Panc1 (cell line): ENCODE data around the gene ACKR4. TPM values are rescaled to one million over a fixed set of nuclear protein-coding genes. Genes with fewer than 3 reads are reported as not detected.

Experiments
- ATAC-seq: fragments of 200-7000 bp; cut with Tn5 transposase; 2 replicates; pipeline ENCODE4 v1.9.1; 2020; ENCODE audit warnings: mild to moderate bottlenecking, moderate library complexity
- BruUV-seq: library from RNA; stranded (reverse); fragments of 400-500 nt; replicated peaks from 2 replicates; lab custom pipeline; 2021; lab: Mats Ljungman, UMichigan
- CTCF ChIA-PET: fragments of 300-600 bp; sonication (Branson Sonifier 250); formaldehyde crosslinking; loops from one replicate; lab custom pipeline; 2022; ENCODE audit warnings: antibody characterized with exemption; lab: Charles Lee
- POLR2A ChIA-PET: fragments of 300-600 bp; sonication (Branson Sonifier 250); formaldehyde crosslinking; loops from one replicate; lab custom pipeline; 2022; ENCODE audit warnings: antibody characterized with exemption; lab: Charles Lee
- DNase-seq: peaks from one replicate; pipeline ENCODE4 v3.0.0-alpha.2; 2010; ENCODE audit warnings: low read depth, low spot score
- H3K27ac ChIP-seq: 2 replicates; pipeline ENCODE4 v1.5.1; 2011; ENCODE audit warnings: mild to moderate bottlenecking, low read length, inconsistent platforms
- H3K27me3 ChIP-seq: fragments of 200-500 bp; sonication (Bioruptor generic); 2 replicates; pipeline ENCODE4 v1.6.0; 2014; ENCODE audit warnings: low read length, inconsistent platforms; ENCODE audit not compliant: control insufficient read depth, insufficient read depth
- H3K36me3 ChIP-seq: fragments of 200-500 bp; sonication (Bioruptor generic); 2 replicates; pipeline ENCODE4 v1.5.1; 2014; ENCODE audit warnings: inconsistent platforms, mild to moderate bottlenecking, low read length, moderate library complexity; ENCODE audit not compliant: control insufficient read depth, insufficient read depth
- H3K4me1 ChIP-seq: 2 replicates; pipeline ENCODE4 v1.5.1; 2011; ENCODE audit warnings: inconsistent platforms, mild to moderate bottlenecking, low read length, moderate library complexity; ENCODE audit not compliant: control insufficient read depth, insufficient read depth
- H3K4me3 ChIP-seq, 2 experiments: 2 replicates each; pipeline ENCODE4 v1.5.1; 2011 to 2012; ENCODE audit warnings: low read depth in 2 of 2, low read length in 2 of 2, mild to moderate bottlenecking in 2 of 2, inconsistent platforms in 1 of 2, moderate library complexity in 1 of 2
- H3K9me3 ChIP-seq: fragments of 200-500 bp; sonication (Bioruptor generic); 2 replicates; pipeline ENCODE4 v1.5.1; 2014; ENCODE audit warnings: low read depth, mild to moderate bottlenecking, inconsistent platforms, low read length, moderate library complexity; ENCODE audit not compliant: control insufficient read depth, insufficient read depth
- POLR2AphosphoS5 ChIP-seq: IDR thresholded peaks from 2 replicates; pipeline ENCODE4 v1.6.1; 2012; ENCODE audit warnings: mild to moderate bottlenecking, low read depth, low read length, moderate library complexity
- SIN3A ChIP-seq: IDR thresholded peaks from 2 replicates; pipeline ENCODE4 v1.6.1; 2012; ENCODE audit warnings: low read depth, mild to moderate bottlenecking, low read length, moderate library complexity, borderline replicate concordance; ENCODE audit not compliant: insufficient read depth
- TCF7L2 ChIP-seq: IDR thresholded peaks from 2 replicates; pipeline ENCODE4 v1.6.1; 2011; ENCODE audit warnings: mild to moderate bottlenecking, low read depth, low read length, inconsistent platforms
- in situ Hi-C: cut with HindIII; loops from 2 replicates; pipeline ENCODE4 v1.10.0; 2016; ENCODE audit warnings: low sequenced_read_pairs, low pct_unique_long_range_greater_than_20kb
- intact Hi-C: fragments of 100-400 bp; cut with micrococcal nuclease; formaldehyde crosslinking; loops from one replicate; pipeline ENCODE4 v1.10.0; 2022; ENCODE audit not compliant: unreplicated experiment
- total RNA-seq: library from RNA; stranded (reverse); gene quantifications from one replicate; pipeline ENCODE4 v1.2.1, GENCODE V29; 2021; ENCODE audit not compliant: unreplicated experiment
- TF ChIP-seq, protein P1 (sequence below), 2 experiments: IDR thresholded peaks; 2 replicates each; pipeline ENCODE4 v1.6.1; 2011 to 2012; ENCODE audit warnings: low read depth in 2 of 2, control low read depth in 1 of 2, low read length in 1 of 2, mild to moderate bottlenecking in 1 of 2, moderate library complexity in 1 of 2; ENCODE audit not compliant: insufficient read depth in 1 of 2
- TF ChIP-seq, protein P2 (sequence below): fragments of 450-650 bp; IDR thresholded peaks from 2 replicates; pipeline ENCODE4 v1.5.1; 2017; ENCODE audit warnings: mild to moderate bottlenecking

ACKR4 gene
- total RNA-seq, 1 experiment from 2014 or later = not detected

- no peaks in the 10 kb centered on the region for H3K27me3 ChIP-seq
- H3K4me1 ChIP-seq = no peaks in the 10 kb centered on the region; the same call in 1 of the 2 replicates
- no peak overlapping the region for H3K27ac ChIP-seq
- TF ChIP-seq, protein P1, sequence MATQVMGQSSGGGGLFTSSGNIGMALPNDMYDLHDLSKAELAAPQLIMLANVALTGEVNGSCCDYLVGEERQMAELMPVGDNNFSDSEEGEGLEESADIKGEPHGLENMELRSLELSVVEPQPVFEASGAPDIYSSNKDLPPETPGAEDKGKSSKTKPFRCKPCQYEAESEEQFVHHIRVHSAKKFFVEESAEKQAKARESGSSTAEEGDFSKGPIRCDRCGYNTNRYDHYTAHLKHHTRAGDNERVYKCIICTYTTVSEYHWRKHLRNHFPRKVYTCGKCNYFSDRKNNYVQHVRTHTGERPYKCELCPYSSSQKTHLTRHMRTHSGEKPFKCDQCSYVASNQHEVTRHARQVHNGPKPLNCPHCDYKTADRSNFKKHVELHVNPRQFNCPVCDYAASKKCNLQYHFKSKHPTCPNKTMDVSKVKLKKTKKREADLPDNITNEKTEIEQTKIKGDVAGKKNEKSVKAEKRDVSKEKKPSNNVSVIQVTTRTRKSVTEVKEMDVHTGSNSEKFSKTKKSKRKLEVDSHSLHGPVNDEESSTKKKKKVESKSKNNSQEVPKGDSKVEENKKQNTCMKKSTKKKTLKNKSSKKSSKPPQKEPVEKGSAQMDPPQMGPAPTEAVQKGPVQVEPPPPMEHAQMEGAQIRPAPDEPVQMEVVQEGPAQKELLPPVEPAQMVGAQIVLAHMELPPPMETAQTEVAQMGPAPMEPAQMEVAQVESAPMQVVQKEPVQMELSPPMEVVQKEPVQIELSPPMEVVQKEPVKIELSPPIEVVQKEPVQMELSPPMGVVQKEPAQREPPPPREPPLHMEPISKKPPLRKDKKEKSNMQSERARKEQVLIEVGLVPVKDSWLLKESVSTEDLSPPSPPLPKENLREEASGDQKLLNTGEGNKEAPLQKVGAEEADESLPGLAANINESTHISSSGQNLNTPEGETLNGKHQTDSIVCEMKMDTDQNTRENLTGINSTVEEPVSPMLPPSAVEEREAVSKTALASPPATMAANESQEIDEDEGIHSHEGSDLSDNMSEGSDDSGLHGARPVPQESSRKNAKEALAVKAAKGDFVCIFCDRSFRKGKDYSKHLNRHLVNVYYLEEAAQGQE (IDR thresholded peaks at IDR 0.05; ENCODE audit: insufficient read depth in 1 of 2, low read depth in 2 of 2, low read length in 1 of 2) = no peak
- TF ChIP-seq POLR2AphosphoS5 = no peak
- no peak for TF ChIP-seq SIN3A
- TF ChIP-seq, protein P2, sequence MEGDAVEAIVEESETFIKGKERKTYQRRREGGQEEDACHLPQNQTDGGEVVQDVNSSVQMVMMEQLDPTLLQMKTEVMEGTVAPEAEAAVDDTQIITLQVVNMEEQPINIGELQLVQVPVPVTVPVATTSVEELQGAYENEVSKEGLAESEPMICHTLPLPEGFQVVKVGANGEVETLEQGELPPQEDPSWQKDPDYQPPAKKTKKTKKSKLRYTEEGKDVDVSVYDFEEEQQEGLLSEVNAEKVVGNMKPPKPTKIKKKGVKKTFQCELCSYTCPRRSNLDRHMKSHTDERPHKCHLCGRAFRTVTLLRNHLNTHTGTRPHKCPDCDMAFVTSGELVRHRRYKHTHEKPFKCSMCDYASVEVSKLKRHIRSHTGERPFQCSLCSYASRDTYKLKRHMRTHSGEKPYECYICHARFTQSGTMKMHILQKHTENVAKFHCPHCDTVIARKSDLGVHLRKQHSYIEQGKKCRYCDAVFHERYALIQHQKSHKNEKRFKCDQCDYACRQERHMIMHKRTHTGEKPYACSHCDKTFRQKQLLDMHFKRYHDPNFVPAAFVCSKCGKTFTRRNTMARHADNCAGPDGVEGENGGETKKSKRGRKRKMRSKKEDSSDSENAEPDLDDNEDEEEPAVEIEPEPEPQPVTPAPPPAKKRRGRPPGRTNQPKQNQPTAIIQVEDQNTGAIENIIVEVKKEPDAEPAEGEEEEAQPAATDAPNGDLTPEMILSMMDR = no peak
- TF ChIP-seq TCF7L2 = no peak
- H3K9me3 ChIP-seq = no peaks in the 10 kb centered on the region
- intact Hi-C loops (no loop called here), in situ Hi-C loops (no loop called here)
- no TSS peak for BruUV-seq
- ChIA-PET POLR2A (no interaction called here), CTCF (no interaction called here)
- H3K4me3 ChIP-seq = no peak overlapping the region
- ATAC-seq = no peak
- no peaks in the 10 kb centered on the region for H3K36me3 ChIP-seq
- no peak for DNase-seq
Observed at GRCh38 chr3:132650153-132650552, 53.1 kb downstream of the ACKR4 start.

Other genes with a start within 250 kb of the ACKR4 start
- 54.2 TPM for gene DNAJC13, start 179.8 kb upstream of the ACKR4 start, total RNA-seq
- 15.4 TPM for gene ACAD11, start 62.5 kb downstream of the ACKR4 start, total RNA-seq
- gene UBA5, start 63.1 kb downstream of the ACKR4 start, total RNA-seq = 44.0 TPM
- 34.0 TPM for gene NPHP3, start 125.1 kb downstream of the ACKR4 start, total RNA-seq